OCI-LY1 (cell line): Measurements from ENCODE around the gene SLC17A4.

Experiments
- H2AFZ ChIP-seq: fragments of 200-600 bp; sonication (generic), shearing (Covaris generic); 2 replicates; pipeline ENCODE4 v1.6.0; 2014; ENCODE audit warnings: antibody characterized with exemption, mild to moderate bottlenecking, low read length
- H3F3A ChIP-seq: fragments of 200-600 bp; sonication (generic), shearing (Covaris generic); 2 replicates; pipeline ENCODE4 v1.6.0; 2014; ENCODE audit warnings: mild to moderate bottlenecking, antibody characterized with exemption, low read length, moderate library complexity; ENCODE audit not compliant: insufficient read depth
- H3K27ac ChIP-seq: fragments of 200-600 bp; sonication (generic); 2 replicates; pipeline ENCODE4 v1.5.1; 2014; ENCODE audit warnings: low read length, mixed run types, mild to moderate bottlenecking, low read depth; ENCODE audit not compliant: poor library complexity, severe bottlenecking
- H3K27me3 ChIP-seq: fragments of 200-600 bp; sonication (generic); 2 replicates; pipeline ENCODE4 v1.6.0; 2014; ENCODE audit warnings: antibody characterized with exemption, mild to moderate bottlenecking, low read length, moderate library complexity; ENCODE audit not compliant: insufficient read depth
- H3K36me3 ChIP-seq: fragments of 200-600 bp; sonication (generic); 2 replicates; pipeline ENCODE4 v1.6.1; 2014; ENCODE audit warnings: mild to moderate bottlenecking, antibody characterized with exemption, low read length, moderate library complexity, mixed read lengths; ENCODE audit not compliant: insufficient read depth
- H3K4me1 ChIP-seq: fragments of 200-600 bp; sonication (generic); 2 replicates; pipeline ENCODE4 v1.5.1; 2014; ENCODE audit warnings: mild to moderate bottlenecking, low read length, moderate library complexity; ENCODE audit not compliant: insufficient read depth, severe bottlenecking
- H3K4me2 ChIP-seq: fragments of 200-600 bp; sonication (generic), shearing (Covaris generic); 2 replicates; pipeline ENCODE4 v1.6.1; 2014; ENCODE audit warnings: low read length
- H3K4me3 ChIP-seq: fragments of 200-600 bp; sonication (generic); 2 replicates; pipeline ENCODE4 v1.5.1; 2014; ENCODE audit warnings: low read length, low read depth, mild to moderate bottlenecking, mixed read lengths; ENCODE audit not compliant: poor library complexity, severe bottlenecking
- H3K79me2 ChIP-seq: fragments of 200-600 bp; shearing (Covaris generic); 2 replicates; pipeline ENCODE4 v1.6.1; 2016; ENCODE audit warnings: mixed run types, low read length, mixed read lengths; ENCODE audit not compliant: insufficient read depth
- H3K9ac ChIP-seq: fragments of 200-600 bp; sonication (generic), shearing (Covaris generic); 2 replicates; pipeline ENCODE4 v1.6.1; 2014; ENCODE audit warnings: mild to moderate bottlenecking, low read length, mixed read lengths
- H3K9me2 ChIP-seq: fragments of 200-600 bp; sonication (generic), shearing (Covaris generic); 2 replicates; pipeline ENCODE4 v1.6.1; 2014; ENCODE audit warnings: low read depth, mild to moderate bottlenecking, low read length, mixed read lengths
- H3K9me3 ChIP-seq: fragments of 200-600 bp; shearing (Covaris generic); 2 replicates; pipeline ENCODE4 v1.6.1; 2014; ENCODE audit warnings: low read length, mixed read lengths
- H4K20me1 ChIP-seq: fragments of 200-600 bp; sonication (generic), shearing (Covaris generic); 2 replicates; pipeline ENCODE4 v1.6.0; 2016; ENCODE audit warnings: mild to moderate bottlenecking, low read length; ENCODE audit not compliant: insufficient read depth
- EZH2 ChIP-seq: fragments of 200-600 bp; sonication (generic), shearing (Covaris generic); IDR thresholded peaks from 2 replicates; pipeline ENCODE4 v1.8.0; 2017; ENCODE audit warnings: borderline replicate concordance, mixed run types, mild to moderate bottlenecking, antibody characterized with exemption, low read length, moderate library complexity, mixed read lengths
- TF ChIP-seq, protein P1 (sequence below): fragments of 200-600 bp; sonication (generic), shearing (Covaris generic); IDR thresholded peaks from 2 replicates; pipeline ENCODE4 v1.5.1; 2017; ENCODE audit warnings: mild to moderate bottlenecking, antibody characterized with exemption, low read length, moderate library complexity, mixed read lengths

SLC17A4 gene

DNA sequence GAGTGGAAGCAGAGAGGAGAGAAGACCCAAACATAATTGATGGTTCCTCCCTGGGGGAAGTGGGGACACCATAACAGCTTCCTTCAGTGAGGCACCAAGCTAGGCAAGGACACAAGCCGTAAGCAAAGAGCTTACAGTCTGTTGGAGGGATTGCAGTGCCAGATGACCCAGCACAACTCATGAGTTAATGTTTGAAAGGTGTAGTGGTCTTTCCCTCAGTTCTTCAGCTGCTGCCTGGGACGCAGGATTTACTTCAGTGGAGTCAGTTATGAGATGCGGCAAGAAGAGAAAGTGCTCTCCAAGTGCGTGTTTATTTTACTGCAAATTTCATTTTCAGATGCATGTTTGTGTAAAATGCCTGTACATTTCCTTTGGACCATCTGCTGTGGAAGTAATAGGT is 38.7 kb upstream of the SLC17A4 start:
- Histone ChIP-seq H3K27me3 (no peaks in the 10 kb centered on the region), H3K4me2 (no peak overlapping the region), H3K9ac (no peak overlapping the region), H3K9me2 (no peaks in the 10 kb centered on the region), H3F3A (no peaks in the 10 kb centered on the region), H4K20me1 (no peaks in the 10 kb centered on the region), H3K9me3 (no peaks in the 10 kb centered on the region), H3K27ac (no peak overlapping the region), H3K4me1 (no peaks in the 10 kb centered on the region), H3K36me3 (no peaks in the 10 kb centered on the region), H3K4me3 (no peak overlapping the region), H3K79me2 (no peaks in the 10 kb centered on the region), H2AFZ (no peak overlapping the region)
- TF ChIP-seq, protein P1, sequence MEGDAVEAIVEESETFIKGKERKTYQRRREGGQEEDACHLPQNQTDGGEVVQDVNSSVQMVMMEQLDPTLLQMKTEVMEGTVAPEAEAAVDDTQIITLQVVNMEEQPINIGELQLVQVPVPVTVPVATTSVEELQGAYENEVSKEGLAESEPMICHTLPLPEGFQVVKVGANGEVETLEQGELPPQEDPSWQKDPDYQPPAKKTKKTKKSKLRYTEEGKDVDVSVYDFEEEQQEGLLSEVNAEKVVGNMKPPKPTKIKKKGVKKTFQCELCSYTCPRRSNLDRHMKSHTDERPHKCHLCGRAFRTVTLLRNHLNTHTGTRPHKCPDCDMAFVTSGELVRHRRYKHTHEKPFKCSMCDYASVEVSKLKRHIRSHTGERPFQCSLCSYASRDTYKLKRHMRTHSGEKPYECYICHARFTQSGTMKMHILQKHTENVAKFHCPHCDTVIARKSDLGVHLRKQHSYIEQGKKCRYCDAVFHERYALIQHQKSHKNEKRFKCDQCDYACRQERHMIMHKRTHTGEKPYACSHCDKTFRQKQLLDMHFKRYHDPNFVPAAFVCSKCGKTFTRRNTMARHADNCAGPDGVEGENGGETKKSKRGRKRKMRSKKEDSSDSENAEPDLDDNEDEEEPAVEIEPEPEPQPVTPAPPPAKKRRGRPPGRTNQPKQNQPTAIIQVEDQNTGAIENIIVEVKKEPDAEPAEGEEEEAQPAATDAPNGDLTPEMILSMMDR, result no peak
- TF ChIP-seq EZH2, result no peak

DNA sequence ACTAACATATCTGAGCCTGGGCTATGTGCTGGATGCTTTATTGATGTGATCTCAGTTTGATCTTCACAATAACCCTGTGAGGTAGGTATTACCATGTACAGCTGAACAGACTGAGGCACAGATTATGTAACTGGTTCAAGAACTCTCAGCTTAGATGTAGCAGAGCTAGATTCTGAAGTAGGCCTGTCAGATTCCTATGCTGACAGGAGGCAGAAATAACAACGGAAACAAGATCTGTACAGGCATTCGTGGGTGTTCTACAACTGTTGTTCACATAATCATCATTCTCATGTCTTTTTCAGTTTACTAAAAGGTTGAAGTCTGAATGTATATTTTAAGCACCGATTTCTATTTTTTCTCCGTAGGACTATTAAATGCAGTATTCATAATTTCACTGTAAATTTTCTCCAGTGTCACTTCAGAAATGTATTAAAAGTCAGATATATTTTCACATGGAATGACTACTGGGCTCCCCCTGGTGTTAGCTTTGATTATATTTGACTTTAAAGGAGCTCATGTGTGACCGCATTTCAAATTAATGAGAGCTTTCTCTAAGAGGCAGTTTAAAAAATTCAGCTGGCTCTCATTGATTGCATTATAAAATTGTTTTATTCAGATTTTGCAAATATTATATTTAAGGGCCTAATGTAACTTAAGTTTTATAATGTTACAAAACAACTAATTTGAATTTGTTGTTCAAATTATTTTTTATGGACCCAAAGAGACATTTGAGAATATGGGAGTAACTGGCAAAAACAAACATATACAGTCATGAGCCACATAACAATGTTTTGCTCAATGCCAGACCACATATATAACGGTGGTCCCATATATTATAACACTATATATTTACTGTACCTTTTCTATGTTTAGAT is 36.4 kb upstream of the SLC17A4 start:
- Histone ChIP-seq H3K9me3 (no peaks in the 10 kb centered on the region), H3K9ac (no peak overlapping the region), H3K4me1 (no peaks in the 10 kb centered on the region), H3K4me2 (no peak overlapping the region), H3F3A (no peaks in the 10 kb centered on the region), H3K27me3 (no peaks in the 10 kb centered on the region), H3K79me2 (no peaks in the 10 kb centered on the region), H3K36me3 (no peaks in the 10 kb centered on the region), H4K20me1 (no peaks in the 10 kb centered on the region), H3K27ac (no peak overlapping the region), H3K9me2 (no peaks in the 10 kb centered on the region), H2AFZ (no peak overlapping the region), H3K4me3 (no peak overlapping the region)
- no peak for TF ChIP-seq EZH2
- TF ChIP-seq, protein P1, result peak; percentile 74

DNA sequence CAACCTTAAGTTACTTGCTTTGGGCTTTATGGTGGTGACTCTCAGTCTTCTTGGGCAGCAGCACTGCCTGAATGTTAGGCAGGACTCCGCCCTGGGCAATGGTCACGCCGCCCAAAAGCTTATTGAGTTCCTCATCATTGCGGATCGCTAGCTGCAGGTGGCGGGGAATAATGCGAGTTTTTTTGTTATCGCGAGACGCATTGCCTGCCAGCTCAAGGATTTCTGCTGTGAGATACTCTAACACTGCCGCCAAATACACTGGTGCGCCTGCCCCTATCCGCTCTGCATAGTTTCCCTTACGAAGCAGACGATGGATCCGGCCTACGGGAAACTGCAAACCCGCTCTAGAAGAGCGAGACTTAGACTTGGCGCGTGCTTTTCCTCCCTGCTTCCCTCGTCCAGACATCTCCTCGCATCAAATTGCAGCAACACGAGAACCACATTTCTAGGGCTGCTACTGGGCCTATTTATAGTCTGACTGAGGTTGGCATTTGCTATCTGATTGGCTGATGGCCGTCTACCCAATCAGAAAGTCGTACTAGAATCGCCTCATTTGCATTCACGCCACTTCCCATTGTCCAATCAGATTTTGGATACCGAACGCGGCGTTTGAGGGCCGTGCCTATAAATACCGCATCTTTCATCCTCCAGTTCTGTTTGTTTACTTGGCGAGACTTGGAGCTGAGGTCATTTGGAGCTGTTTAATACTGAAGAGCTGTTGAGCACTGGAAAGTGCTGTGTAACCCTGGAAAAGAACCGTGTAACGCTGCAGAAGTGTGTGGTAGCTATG is 28.2 kb upstream of the SLC17A4 start:
- Histone ChIP-seq H3F3A (no peaks in the 10 kb centered on the region), H3K79me2 (no peaks in the 10 kb centered on the region), H2AFZ (no peak overlapping the region), H3K9me3 (no peaks in the 10 kb centered on the region), H4K20me1 (no peaks in the 10 kb centered on the region), H3K4me2 (no peak overlapping the region), H3K36me3 (no peaks in the 10 kb centered on the region; the same call in 1 of the 2 replicates), H3K9ac (no peak overlapping the region), H3K4me3 (no peak overlapping the region), H3K9me2 (no peaks in the 10 kb centered on the region), H3K4me1 (no peaks in the 10 kb centered on the region), H3K27me3 (no peaks in the 10 kb centered on the region; the same call in 1 of the 2 replicates), H3K27ac (no peak overlapping the region)
- TF ChIP-seq, protein P1, result no peak
- no peak for TF ChIP-seq EZH2
